Ovary (tissue), 3 donors: ENCODE measurements around the gene SHISA8.

Source experiments
- EP300 ChIP-seq: sonication (generic); formaldehyde crosslinking; IDR thresholded peaks from one replicate; pipeline ENCODE4 v1.6.1; 2017; ENCODE audit warnings: antibody characterized with exemption
- POLR2A ChIP-seq: fragments of 450-650 bp; IDR thresholded peaks from one replicate; pipeline ENCODE4 v1.6.1; 2017; ENCODE audit warnings: antibody characterized with exemption, mild to moderate bottlenecking, moderate library complexity
- TF ChIP-seq, protein P1 (sequence below), 3 donors: fragments of 450-650 bp in 2 of 3; fragments of 200-600 bp in 1 of 3; IDR thresholded peaks; one replicate each; pipeline versions ENCODE4 v1.5.1 to v1.8.0; 2016 to 2022; ENCODE audit warnings: antibody characterized with exemption in 3 of 3, mild to moderate bottlenecking in 1 of 3
- donor health status: DM: no; HTN: no; CAD: no.

GRCh38 chr22:41964112-41964491 is 49.2 kb upstream of the SHISA8 start:
- TF ChIP-seq, protein P1, sequence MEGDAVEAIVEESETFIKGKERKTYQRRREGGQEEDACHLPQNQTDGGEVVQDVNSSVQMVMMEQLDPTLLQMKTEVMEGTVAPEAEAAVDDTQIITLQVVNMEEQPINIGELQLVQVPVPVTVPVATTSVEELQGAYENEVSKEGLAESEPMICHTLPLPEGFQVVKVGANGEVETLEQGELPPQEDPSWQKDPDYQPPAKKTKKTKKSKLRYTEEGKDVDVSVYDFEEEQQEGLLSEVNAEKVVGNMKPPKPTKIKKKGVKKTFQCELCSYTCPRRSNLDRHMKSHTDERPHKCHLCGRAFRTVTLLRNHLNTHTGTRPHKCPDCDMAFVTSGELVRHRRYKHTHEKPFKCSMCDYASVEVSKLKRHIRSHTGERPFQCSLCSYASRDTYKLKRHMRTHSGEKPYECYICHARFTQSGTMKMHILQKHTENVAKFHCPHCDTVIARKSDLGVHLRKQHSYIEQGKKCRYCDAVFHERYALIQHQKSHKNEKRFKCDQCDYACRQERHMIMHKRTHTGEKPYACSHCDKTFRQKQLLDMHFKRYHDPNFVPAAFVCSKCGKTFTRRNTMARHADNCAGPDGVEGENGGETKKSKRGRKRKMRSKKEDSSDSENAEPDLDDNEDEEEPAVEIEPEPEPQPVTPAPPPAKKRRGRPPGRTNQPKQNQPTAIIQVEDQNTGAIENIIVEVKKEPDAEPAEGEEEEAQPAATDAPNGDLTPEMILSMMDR (IDR thresholded peaks at IDR 0.05): no peak
- TF ChIP-seq POLR2A: no peak
- TF ChIP-seq EP300: no peak
